ENCODE measurements around the gene METTL9. TPM values are rescaled to one million over a fixed set of nuclear protein-coding genes. Genes with fewer than 3 reads are reported as not detected.

METTL9 gene
- total RNA-seq, 1 experiment from 2014 or later = 41.4 TPM

GRCh38 chr16:21565861-21566669, 33.3 kb upstream of the METTL9 start:
- DNase-seq (ENCODE audit: low read depth, low spot score) (no peak), ATAC-seq (no peak)
- TF ChIP-seq CEBPB (IDR thresholded peaks at IDR 0.05; ENCODE audit: low read depth) (no peak), POLR2A (IDR thresholded peaks at IDR 0.05; ENCODE audit: borderline replicate concordance, extremely low read depth, insufficient read depth, insufficient read length) (no peak), ZFX (IDR thresholded peaks at IDR 0.05) (no peak), EZH2 (IDR thresholded peaks at IDR 0.05) (no peak), SRF (IDR thresholded peaks at IDR 0.05; ENCODE audit: low read depth) (no peak), POLR2AphosphoS5 (IDR thresholded peaks at IDR 0.05; ENCODE audit: low read depth, low read length) (no peak), SP1 (IDR thresholded peaks at IDR 0.05; ENCODE audit: low read depth) (no peak), EZH2phosphoT487 (IDR thresholded peaks at IDR 0.05; ENCODE audit: borderline replicate concordance) (no peak)
- TF ChIP-seq, protein P1, sequence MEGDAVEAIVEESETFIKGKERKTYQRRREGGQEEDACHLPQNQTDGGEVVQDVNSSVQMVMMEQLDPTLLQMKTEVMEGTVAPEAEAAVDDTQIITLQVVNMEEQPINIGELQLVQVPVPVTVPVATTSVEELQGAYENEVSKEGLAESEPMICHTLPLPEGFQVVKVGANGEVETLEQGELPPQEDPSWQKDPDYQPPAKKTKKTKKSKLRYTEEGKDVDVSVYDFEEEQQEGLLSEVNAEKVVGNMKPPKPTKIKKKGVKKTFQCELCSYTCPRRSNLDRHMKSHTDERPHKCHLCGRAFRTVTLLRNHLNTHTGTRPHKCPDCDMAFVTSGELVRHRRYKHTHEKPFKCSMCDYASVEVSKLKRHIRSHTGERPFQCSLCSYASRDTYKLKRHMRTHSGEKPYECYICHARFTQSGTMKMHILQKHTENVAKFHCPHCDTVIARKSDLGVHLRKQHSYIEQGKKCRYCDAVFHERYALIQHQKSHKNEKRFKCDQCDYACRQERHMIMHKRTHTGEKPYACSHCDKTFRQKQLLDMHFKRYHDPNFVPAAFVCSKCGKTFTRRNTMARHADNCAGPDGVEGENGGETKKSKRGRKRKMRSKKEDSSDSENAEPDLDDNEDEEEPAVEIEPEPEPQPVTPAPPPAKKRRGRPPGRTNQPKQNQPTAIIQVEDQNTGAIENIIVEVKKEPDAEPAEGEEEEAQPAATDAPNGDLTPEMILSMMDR (IDR thresholded peaks at IDR 0.05 in 2 of 3, conservative IDR thresholded peaks at IDR 0.05 in 1 of 3; ENCODE audit: borderline replicate concordance in 1 of 3, insufficient read depth in 1 of 3, low read depth in 2 of 3, low read length in 2 of 3) = no peak
- POLR2A ChIA-PET = interaction anchor here (1.6 kb wide), 1 partner anchor 11 kb away, joined by 3 read pairs; no protein-coding TSS in a partner anchor
- no peaks in the 10 kb centered on the region for H3K79me2 ChIP-seq (ENCODE audit: insufficient read depth, low read length)
- intact Hi-C loops (cut with micrococcal nuclease) = no loop called here
- no peak overlapping the region for H3K4me3 ChIP-seq (replicated peaks in 1 of 2; ENCODE audit: low read depth in 1 of 2, low read length in 2 of 2)
- H3K9me3 ChIP-seq (ENCODE audit: control insufficient read depth in 1 of 2, insufficient read depth in 1 of 2, low read depth in 1 of 2, low read length in 2 of 2) = no peaks in the 10 kb centered on the region
- H3K27me3 ChIP-seq (ENCODE audit: insufficient read depth, low read length) = no peaks in the 10 kb centered on the region
- no peak overlapping the region for H3K9ac ChIP-seq (ENCODE audit: low read length)
- RAD21 ChIA-PET (ENCODE audit: low non-redundant PET in 1 of 2, low total read pairs in 2 of 2, uncharacterized antibody in 2 of 2, unreplicated experiment in 2 of 2) = no interaction called here
- no TSS peak for BruUV-seq (replicated peaks)
- H4K20me1 ChIP-seq (ENCODE audit: insufficient read depth) = no peaks in the 10 kb centered on the region
- no peaks in the 10 kb centered on the region for H3K36me3 ChIP-seq (ENCODE audit: control insufficient read depth in 1 of 2, insufficient read depth in 2 of 2, low read length in 2 of 2)
- no peaks in the 10 kb centered on the region for H3K9me2 ChIP-seq (ENCODE audit: insufficient read depth)
- CTCF ChIA-PET = interaction anchor here (1.3 kb wide), 1 partner anchor 10 kb away, joined by 4 read pairs; no protein-coding TSS in a partner anchor
- peaks cover 0 to 4% of the 10 kb centered on the region in 2 experiments; a peak in 1 of 4 replicates for H3K4me1 ChIP-seq (ENCODE audit: control insufficient read depth in 1 of 2, insufficient read depth in 2 of 2, low read length in 2 of 2)
- no peak overlapping the region for H3K4me2 ChIP-seq (ENCODE audit: low read length)
- H2AFZ ChIP-seq (ENCODE audit: low read depth, low read length, poor library complexity, severe bottlenecking) = no peak overlapping the region
- H3K27ac ChIP-seq (ENCODE audit: low read depth, low read length) = no peak overlapping the region
